HepG2 (cell line): ENCODE data around the gene HCRTR1. TPM values are rescaled to one million over a fixed set of nuclear protein-coding genes. Genes with fewer than 3 reads are reported as not detected.

Source experiments
- CEBPB ChIP-seq: IDR thresholded peaks from 2 replicates; pipeline ENCODE4 v1.6.1; 2011; ENCODE audit warnings: low read depth, low read length, improper control_type of control experiment, borderline replicate concordance
- GABPA ChIP-seq, 2 experiments: IDR thresholded peaks; 2 replicates each; pipeline ENCODE4 v1.6.1; 2011 to 2016; ENCODE audit warnings: low read depth in 2 of 2, low read length in 1 of 2, missing biosample characterization in 1 of 2, missing genetic modification characterization in 1 of 2
- KLF11 ChIP-seq: IDR thresholded peaks from 2 replicates; pipeline ENCODE4 v1.6.1; 2016; ENCODE audit warnings: missing compliant biosample characterization
- NRL ChIP-seq: sonication (generic); formaldehyde crosslinking; IDR thresholded peaks from 2 replicates; pipeline ENCODE4 v1.5.0; 2020; ENCODE audit warnings: missing genetic modification reagents, mild to moderate bottlenecking, moderate library complexity, borderline replicate concordance
- ZNF713 ChIP-seq: sonication (generic); formaldehyde crosslinking; IDR thresholded peaks from 2 replicates; pipeline ENCODE4 v1.4.0; 2020; ENCODE audit warnings: mild to moderate bottlenecking, missing genetic modification reagents
- ZSCAN29 ChIP-seq: sonication (generic); formaldehyde crosslinking; conservative IDR thresholded peaks from 2 replicates; pipeline ENCODE4 v1.4.0; 2020; ENCODE audit warnings: mild to moderate bottlenecking, missing genetic modification reagents
- polyA plus RNA-seq, 8 experiments: library from polyadenylated mRNA; depleted of rRNA in 3 of 8; stranded (reverse) in 7 of 8; unstranded in 1 of 8; fragments of >200 nt; fragmentation: Illumina TruSeq in 4 of 8; extraction: Trizol in 4 of 8; gene quantifications; 2 replicates each; pipeline versions ENCODE4 v1.2.1 to v1.2.3, GENCODE V29; 2011 to 2016; ENCODE audit warnings: low read depth in 4 of 8, missing spikeins in 1 of 8, mixed read lengths in 1 of 8; ENCODE audit not compliant: insufficient read depth in 1 of 8
- total RNA-seq, 5 experiments: library from RNA; depleted of rRNA; stranded (reverse); fragments of >200 nt; fragmentation: Illumina TruSeq; extraction: Trizol; gene quantifications; 2 replicates each; pipeline ENCODE4 v1.2.3, GENCODE V29; 2016; ENCODE audit warnings: low read depth in 1 of 5
- TF ChIP-seq, protein P1 (sequence below): sonication (generic); formaldehyde crosslinking; IDR thresholded peaks from 2 replicates; pipeline ENCODE4 v1.9.0; 2021; ENCODE audit warnings: missing genetic modification reagents, mild to moderate bottlenecking, borderline replicate concordance
- TF ChIP-seq, protein P2 (sequence below): sonication (generic); formaldehyde crosslinking; IDR thresholded peaks from 2 replicates; pipeline ENCODE4 v1.5.0; 2020; ENCODE audit warnings: mild to moderate bottlenecking, missing genetic modification reagents, borderline replicate concordance
- TF ChIP-seq, protein P3 (sequence below): sonication (generic); formaldehyde crosslinking; IDR thresholded peaks from 2 replicates; pipeline ENCODE4 v1.5.0; 2020; ENCODE audit warnings: mild to moderate bottlenecking, missing genetic modification reagents
- TF ChIP-seq, protein P4 (sequence below): sonication (generic); formaldehyde crosslinking; IDR thresholded peaks from 2 replicates; pipeline ENCODE4 v1.5.1; 2020; ENCODE audit warnings: mild to moderate bottlenecking, missing genetic modification reagents, borderline replicate concordance

The HCRTR1 gene
- total and polyA plus RNA-seq, 2 of the 13 experiments (the other 11 are each of a cell fraction or from before 2014, with no cell fraction given): not detected

DNA sequence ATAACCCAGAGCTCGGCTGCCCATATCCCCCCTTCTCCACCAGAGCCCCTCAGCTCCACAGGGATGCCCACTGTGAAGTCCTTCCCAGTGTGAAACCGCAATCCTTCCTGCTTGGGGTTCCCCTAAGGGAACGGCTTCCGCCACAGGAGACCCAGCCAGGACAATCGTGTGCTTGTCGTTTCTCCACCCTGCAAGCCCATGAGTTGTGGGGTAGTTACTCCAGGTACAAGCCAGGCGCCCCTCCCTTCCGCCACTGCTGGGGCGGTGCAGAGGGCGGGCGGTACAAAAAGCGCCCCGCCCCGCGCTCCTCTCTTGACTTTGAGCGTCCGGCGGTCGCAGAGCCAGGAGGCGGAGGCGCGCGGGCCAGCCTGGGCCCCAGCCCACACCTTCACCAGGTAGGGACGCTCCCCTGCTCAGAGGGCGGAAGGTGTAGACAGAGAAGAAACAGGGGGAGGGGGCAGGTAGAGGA lies 41.3 kb upstream of the HCRTR1 start, which contains the start of gene TINAGL1 (continued):
- TF ChIP-seq GABPA (IDR thresholded peaks at IDR 0.05; ENCODE audit: low read depth, low read length): peak; percentile 43
- TF ChIP-seq GABPA (CRISPR knock-in tag; IDR thresholded peaks at IDR 0.05; ENCODE audit: low read depth): no peak; the same call in 1 of the 2 replicates
- TF ChIP-seq ZSCAN29 (CRISPR knock-in tag): no peak
- TF ChIP-seq, protein P1, sequence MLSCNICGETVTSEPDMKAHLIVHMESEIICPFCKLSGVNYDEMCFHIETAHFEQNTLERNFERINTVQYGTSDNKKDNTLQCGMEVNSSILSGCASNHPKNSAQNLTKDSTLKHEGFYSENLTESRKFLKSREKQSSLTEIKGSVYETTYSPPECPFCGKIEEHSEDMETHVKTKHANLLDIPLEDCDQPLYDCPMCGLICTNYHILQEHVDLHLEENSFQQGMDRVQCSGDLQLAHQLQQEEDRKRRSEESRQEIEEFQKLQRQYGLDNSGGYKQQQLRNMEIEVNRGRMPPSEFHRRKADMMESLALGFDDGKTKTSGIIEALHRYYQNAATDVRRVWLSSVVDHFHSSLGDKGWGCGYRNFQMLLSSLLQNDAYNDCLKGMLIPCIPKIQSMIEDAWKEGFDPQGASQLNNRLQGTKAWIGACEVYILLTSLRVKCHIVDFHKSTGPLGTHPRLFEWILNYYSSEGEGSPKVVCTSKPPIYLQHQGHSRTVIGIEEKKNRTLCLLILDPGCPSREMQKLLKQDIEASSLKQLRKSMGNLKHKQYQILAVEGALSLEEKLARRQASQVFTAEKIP: no peak
- TF ChIP-seq, protein P2, sequence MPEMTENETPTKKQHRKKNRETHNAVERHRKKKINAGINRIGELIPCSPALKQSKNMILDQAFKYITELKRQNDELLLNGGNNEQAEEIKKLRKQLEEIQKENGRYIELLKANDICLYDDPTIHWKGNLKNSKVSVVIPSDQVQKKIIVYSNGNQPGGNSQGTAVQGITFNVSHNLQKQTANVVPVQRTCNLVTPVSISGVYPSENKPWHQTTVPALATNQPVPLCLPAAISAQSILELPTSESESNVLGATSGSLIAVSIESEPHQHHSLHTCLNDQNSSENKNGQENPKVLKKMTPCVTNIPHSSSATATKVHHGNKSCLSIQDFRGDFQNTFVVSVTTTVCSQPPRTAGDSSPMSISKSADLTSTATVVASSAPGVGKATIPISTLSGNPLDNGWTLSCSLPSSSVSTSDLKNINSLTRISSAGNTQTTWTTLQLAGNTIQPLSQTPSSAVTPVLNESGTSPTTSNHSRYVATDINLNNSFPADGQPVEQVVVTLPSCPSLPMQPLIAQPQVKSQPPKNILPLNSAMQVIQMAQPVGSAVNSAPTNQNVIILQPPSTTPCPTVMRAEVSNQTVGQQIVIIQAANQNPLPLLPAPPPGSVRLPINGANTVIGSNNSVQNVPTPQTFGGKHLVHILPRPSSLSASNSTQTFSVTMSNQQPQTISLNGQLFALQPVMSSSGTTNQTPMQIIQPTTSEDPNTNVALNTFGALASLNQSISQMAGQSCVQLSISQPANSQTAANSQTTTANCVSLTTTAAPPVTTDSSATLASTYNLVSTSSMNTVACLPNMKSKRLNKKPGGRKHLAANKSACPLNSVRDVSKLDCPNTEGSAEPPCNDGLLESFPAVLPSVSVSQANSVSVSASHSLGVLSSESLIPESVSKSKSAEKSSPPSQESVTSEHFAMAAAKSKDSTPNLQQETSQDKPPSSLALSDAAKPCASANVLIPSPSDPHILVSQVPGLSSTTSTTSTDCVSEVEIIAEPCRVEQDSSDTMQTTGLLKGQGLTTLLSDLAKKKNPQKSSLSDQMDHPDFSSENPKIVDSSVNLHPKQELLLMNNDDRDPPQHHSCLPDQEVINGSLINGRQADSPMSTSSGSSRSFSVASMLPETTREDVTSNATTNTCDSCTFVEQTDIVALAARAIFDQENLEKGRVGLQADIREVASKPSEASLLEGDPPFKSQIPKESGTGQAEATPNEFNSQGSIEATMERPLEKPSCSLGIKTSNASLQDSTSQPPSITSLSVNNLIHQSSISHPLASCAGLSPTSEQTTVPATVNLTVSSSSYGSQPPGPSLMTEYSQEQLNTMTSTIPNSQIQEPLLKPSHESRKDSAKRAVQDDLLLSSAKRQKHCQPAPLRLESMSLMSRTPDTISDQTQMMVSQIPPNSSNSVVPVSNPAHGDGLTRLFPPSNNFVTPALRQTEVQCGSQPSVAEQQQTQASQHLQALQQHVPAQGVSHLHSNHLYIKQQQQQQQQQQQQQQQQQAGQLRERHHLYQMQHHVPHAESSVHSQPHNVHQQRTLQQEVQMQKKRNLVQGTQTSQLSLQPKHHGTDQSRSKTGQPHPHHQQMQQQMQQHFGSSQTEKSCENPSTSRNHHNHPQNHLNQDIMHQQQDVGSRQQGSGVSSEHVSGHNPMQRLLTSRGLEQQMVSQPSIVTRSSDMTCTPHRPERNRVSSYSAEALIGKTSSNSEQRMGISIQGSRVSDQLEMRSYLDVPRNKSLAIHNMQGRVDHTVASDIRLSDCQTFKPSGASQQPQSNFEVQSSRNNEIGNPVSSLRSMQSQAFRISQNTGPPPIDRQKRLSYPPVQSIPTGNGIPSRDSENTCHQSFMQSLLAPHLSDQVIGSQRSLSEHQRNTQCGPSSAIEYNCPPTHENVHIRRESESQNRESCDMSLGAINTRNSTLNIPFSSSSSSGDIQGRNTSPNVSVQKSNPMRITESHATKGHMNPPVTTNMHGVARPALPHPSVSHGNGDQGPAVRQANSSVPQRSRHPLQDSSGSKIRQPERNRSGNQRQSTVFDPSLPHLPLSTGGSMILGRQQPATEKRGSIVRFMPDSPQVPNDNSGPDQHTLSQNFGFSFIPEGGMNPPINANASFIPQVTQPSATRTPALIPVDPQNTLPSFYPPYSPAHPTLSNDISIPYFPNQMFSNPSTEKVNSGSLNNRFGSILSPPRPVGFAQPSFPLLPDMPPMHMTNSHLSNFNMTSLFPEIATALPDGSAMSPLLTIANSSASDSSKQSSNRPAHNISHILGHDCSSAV (CRISPR knock-in tag): no peak
- TF ChIP-seq, protein P3, sequence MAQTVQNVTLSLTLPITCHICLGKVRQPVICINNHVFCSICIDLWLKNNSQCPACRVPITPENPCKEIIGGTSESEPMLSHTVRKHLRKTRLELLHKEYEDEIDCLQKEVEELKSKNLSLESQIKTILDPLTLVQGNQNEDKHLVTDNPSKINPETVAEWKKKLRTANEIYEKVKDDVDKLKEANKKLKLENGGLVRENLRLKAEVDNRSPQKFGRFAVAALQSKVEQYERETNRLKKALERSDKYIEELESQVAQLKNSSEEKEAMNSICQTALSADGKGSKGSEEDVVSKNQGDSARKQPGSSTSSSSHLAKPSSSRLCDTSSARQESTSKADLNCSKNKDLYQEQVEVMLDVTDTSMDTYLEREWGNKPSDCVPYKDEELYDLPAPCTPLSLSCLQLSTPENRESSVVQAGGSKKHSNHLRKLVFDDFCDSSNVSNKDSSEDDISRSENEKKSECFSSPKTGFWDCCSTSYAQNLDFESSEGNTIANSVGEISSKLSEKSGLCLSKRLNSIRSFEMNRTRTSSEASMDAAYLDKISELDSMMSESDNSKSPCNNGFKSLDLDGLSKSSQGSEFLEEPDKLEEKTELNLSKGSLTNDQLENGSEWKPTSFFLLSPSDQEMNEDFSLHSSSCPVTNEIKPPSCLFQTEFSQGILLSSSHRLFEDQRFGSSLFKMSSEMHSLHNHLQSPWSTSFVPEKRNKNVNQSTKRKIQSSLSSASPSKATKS (CRISPR knock-in tag): 0 out of 2 replicates have a peak, but pooled peaks have one; percentile 46
- TF ChIP-seq KLF11 (CRISPR knock-in tag): no peak
- no peak for TF ChIP-seq NRL (CRISPR knock-in tag)
- no peak for TF ChIP-seq CEBPB
- TF ChIP-seq ZNF713: 0 out of 2 replicates have a peak, but pooled peaks have one; percentile 43
- TF ChIP-seq, protein P4, sequence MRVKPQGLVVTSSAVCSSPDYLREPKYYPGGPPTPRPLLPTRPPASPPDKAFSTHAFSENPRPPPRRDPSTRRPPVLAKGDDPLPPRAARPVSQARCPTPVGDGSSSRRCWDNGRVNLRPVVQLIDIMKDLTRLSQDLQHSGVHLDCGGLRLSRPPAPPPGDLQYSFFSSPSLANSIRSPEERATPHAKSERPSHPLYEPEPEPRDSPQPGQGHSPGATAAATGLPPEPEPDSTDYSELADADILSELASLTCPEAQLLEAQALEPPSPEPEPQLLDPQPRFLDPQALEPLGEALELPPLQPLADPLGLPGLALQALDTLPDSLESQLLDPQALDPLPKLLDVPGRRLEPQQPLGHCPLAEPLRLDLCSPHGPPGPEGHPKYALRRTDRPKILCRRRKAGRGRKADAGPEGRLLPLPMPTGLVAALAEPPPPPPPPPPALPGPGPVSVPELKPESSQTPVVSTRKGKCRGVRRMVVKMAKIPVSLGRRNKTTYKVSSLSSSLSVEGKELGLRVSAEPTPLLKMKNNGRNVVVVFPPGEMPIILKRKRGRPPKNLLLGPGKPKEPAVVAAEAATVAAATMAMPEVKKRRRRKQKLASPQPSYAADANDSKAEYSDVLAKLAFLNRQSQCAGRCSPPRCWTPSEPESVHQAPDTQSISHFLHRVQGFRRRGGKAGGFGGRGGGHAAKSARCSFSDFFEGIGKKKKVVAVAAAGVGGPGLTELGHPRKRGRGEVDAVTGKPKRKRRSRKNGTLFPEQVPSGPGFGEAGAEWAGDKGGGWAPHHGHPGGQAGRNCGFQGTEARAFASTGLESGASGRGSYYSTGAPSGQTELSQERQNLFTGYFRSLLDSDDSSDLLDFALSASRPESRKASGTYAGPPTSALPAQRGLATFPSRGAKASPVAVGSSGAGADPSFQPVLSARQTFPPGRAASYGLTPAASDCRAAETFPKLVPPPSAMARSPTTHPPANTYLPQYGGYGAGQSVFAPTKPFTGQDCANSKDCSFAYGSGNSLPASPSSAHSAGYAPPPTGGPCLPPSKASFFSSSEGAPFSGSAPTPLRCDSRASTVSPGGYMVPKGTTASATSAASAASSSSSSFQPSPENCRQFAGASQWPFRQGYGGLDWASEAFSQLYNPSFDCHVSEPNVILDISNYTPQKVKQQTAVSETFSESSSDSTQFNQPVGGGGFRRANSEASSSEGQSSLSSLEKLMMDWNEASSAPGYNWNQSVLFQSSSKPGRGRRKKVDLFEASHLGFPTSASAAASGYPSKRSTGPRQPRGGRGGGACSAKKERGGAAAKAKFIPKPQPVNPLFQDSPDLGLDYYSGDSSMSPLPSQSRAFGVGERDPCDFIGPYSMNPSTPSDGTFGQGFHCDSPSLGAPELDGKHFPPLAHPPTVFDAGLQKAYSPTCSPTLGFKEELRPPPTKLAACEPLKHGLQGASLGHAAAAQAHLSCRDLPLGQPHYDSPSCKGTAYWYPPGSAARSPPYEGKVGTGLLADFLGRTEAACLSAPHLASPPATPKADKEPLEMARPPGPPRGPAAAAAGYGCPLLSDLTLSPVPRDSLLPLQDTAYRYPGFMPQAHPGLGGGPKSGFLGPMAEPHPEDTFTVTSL: no peak
